H9 (cell line): Measurements from ENCODE around the gene ZNF200. TPM values are rescaled to one million over a fixed set of nuclear protein-coding genes. Genes with fewer than 3 reads are reported as not detected.
A peak's percentile ranks its signal among the peaks of the same experiment; 100 is the strongest.

Source experiments
- DNase-seq: peaks from one replicate; pipeline ENCODE4 v3.0.0-alpha.2; 2017
- H2AFZ ChIP-seq: one replicate; pipeline ENCODE4 v1.6.1; 2013; ENCODE audit warnings: mild to moderate bottlenecking, low read length, control low read depth, moderate library complexity
- H2AK5ac ChIP-seq: 2 replicates; pipeline ENCODE4 v1.6.1; 2013; ENCODE audit warnings: low read length, control low read depth, mixed read lengths; ENCODE audit not compliant: insufficient read length
- H2BK120ac ChIP-seq: one replicate; pipeline ENCODE4 v1.6.1; 2013; ENCODE audit warnings: low read depth, mild to moderate bottlenecking, low read length, control low read depth, inconsistent platforms; ENCODE audit not compliant: poor library complexity, severe bottlenecking
- H2BK12ac ChIP-seq: 2 replicates; pipeline ENCODE4 v1.6.1; 2013; ENCODE audit warnings: low read length, control low read depth, mixed read lengths, low read depth; ENCODE audit not compliant: insufficient read length
- H2BK15ac ChIP-seq: 2 replicates; pipeline ENCODE4 v1.6.1; 2013; ENCODE audit warnings: low read depth, low read length, control low read depth
- H2BK20ac ChIP-seq: one replicate; pipeline ENCODE4 v1.6.1; 2013; ENCODE audit warnings: low read depth, mild to moderate bottlenecking, low read length, control low read depth, inconsistent platforms; ENCODE audit not compliant: poor library complexity, severe bottlenecking
- H2BK5ac ChIP-seq: 2 replicates; pipeline ENCODE4 v1.6.1; 2013; ENCODE audit warnings: low read length, control low read depth, mixed read lengths; ENCODE audit not compliant: insufficient read length
- H3K14ac ChIP-seq: 2 replicates; pipeline ENCODE4 v1.6.1; 2013; ENCODE audit warnings: low read length, control low read depth; ENCODE audit not compliant: insufficient read depth
- H3K18ac ChIP-seq: 2 replicates; pipeline ENCODE4 v1.6.1; 2013; ENCODE audit warnings: low read depth, mild to moderate bottlenecking, mixed read lengths, low read length, control low read depth; ENCODE audit not compliant: insufficient read length
- H3K23ac ChIP-seq: 2 replicates; pipeline ENCODE4 v1.6.1; 2013; ENCODE audit warnings: low read length, control low read depth, mixed read lengths, low read depth; ENCODE audit not compliant: insufficient read length
- H3K23me2 ChIP-seq: 2 replicates; pipeline ENCODE4 v1.6.1; 2013; ENCODE audit warnings: low read depth, mild to moderate bottlenecking, mixed read lengths, low read length, control low read depth; ENCODE audit not compliant: insufficient read length, poor library complexity, severe bottlenecking
- H3K27ac ChIP-seq: 2 replicates; pipeline ENCODE4 v1.5.1; 2013; ENCODE audit warnings: low read length, control low read depth, mixed read lengths, low read depth; ENCODE audit not compliant: insufficient read length
- H3K27me3 ChIP-seq: 2 replicates; pipeline ENCODE4 v1.6.1; 2013; ENCODE audit warnings: low read length, control low read depth, inconsistent platforms; ENCODE audit not compliant: insufficient read depth
- H3K4ac ChIP-seq: 2 replicates; pipeline ENCODE4 v1.6.1; 2013; ENCODE audit warnings: low read depth, mild to moderate bottlenecking, control low read depth, inconsistent platforms, low read length, moderate library complexity
- H3K4me1 ChIP-seq: 2 replicates; pipeline ENCODE4 v1.6.1; 2013; ENCODE audit warnings: low read length, control low read depth, inconsistent platforms; ENCODE audit not compliant: insufficient read depth
- H3K4me2 ChIP-seq: 2 replicates; pipeline ENCODE4 v1.6.1; 2013; ENCODE audit warnings: low read length, control low read depth, mixed read lengths; ENCODE audit not compliant: insufficient read length, insufficient read depth
- H3K56ac ChIP-seq: 2 replicates; pipeline ENCODE4 v1.6.1; 2013; ENCODE audit warnings: low read depth, mild to moderate bottlenecking, mixed read lengths, low read length, control low read depth; ENCODE audit not compliant: insufficient read length
- H3K79me1 ChIP-seq: 2 replicates; pipeline ENCODE4 v1.6.1; 2013; ENCODE audit warnings: low read depth, mild to moderate bottlenecking, moderate library complexity, low read length, control low read depth, inconsistent platforms; ENCODE audit not compliant: insufficient read depth, poor library complexity, severe bottlenecking
- H3K79me2 ChIP-seq: 2 replicates; pipeline ENCODE4 v1.6.1; 2013; ENCODE audit warnings: low read length, control low read depth, inconsistent platforms; ENCODE audit not compliant: insufficient read depth
- H3K9ac ChIP-seq: 2 replicates; pipeline ENCODE4 v1.6.1; 2013; ENCODE audit warnings: low read length, control low read depth, mixed read lengths; ENCODE audit not compliant: insufficient read length; ENCODE audit errors: extremely low read depth
- H3K9me3 ChIP-seq: one replicate; pipeline ENCODE4 v1.6.1; 2013; ENCODE audit warnings: low read depth, low read length, inconsistent platforms; ENCODE audit not compliant: control insufficient read depth
- H3T11ph ChIP-seq: one replicate; pipeline ENCODE4 v1.6.1; 2013; ENCODE audit warnings: mild to moderate bottlenecking, low read length, control low read depth, inconsistent platforms
- H4K20me1 ChIP-seq: one replicate; pipeline ENCODE4 v1.6.1; 2013; ENCODE audit not compliant: control insufficient read depth, insufficient read length, insufficient read depth
- H4K5ac ChIP-seq: 2 replicates; pipeline ENCODE4 v1.6.1; 2013; ENCODE audit warnings: low read depth, mild to moderate bottlenecking, mixed read lengths, low read length, control low read depth; ENCODE audit not compliant: insufficient read length
- H4K8ac ChIP-seq: replicated peaks from 2 replicates; pipeline ENCODE4 v1.6.1; 2013; ENCODE audit warnings: low read length, control low read depth, mixed read lengths, low read depth; ENCODE audit not compliant: insufficient read length
- H4K91ac ChIP-seq: 2 replicates; pipeline ENCODE4 v1.6.1; 2013; ENCODE audit warnings: low read depth, mild to moderate bottlenecking, moderate library complexity, mixed read lengths, low read length, control low read depth; ENCODE audit not compliant: insufficient read length
- H3K27ac Mint-ChIP-seq, 3 experiments: 2 replicates in 2 of 3; 3 replicates in 1 of 3; pipeline ENCODE4 v1.8.0; 2020 to 2021; ENCODE audit warnings: mixed read lengths in 3 of 3, mild to moderate bottlenecking in 1 of 3, moderate library complexity in 1 of 3
- H3K27me3 Mint-ChIP-seq: 2 replicates; pipeline ENCODE4 v1.8.0; 2021; ENCODE audit warnings: low read depth, mild to moderate bottlenecking, moderate library complexity, mixed read lengths
- H3K36me3 Mint-ChIP-seq, 3 experiments: 2 replicates in 2 of 3; 3 replicates in 1 of 3; pipeline ENCODE4 v1.8.0; 2020 to 2021; ENCODE audit warnings: low read depth in 3 of 3, mixed read lengths in 3 of 3; ENCODE audit not compliant: insufficient read depth in 1 of 3
- H3K4me1 Mint-ChIP-seq, 2 experiments: 2 replicates each; pipeline ENCODE4 v1.8.0; 2020; ENCODE audit warnings: mixed read lengths in 2 of 2
- H3K4me3 Mint-ChIP-seq, 2 experiments: 2 replicates in 1 of 2; 3 replicates in 1 of 2; pipeline ENCODE4 v1.8.0; 2020 to 2021; ENCODE audit warnings: mild to moderate bottlenecking in 2 of 2, mixed read lengths in 2 of 2, moderate library complexity in 1 of 2
- H3K9me3 Mint-ChIP-seq, 2 experiments: 2 replicates in 1 of 2; 3 replicates in 1 of 2; pipeline ENCODE4 v1.8.0; 2020; ENCODE audit warnings: mild to moderate bottlenecking in 2 of 2, mixed read lengths in 2 of 2, moderate library complexity in 1 of 2
- WGBS: extraction: QIAGEN DNeasy Blood & Tissue Kit; methylation state at CpG from one replicate; pipeline ENCODE4 v1.1.7; 2013; ENCODE audit warnings: missing lambda C conversion rate, low lambda C conversion rate, mixed read lengths; ENCODE audit not compliant: insufficient read length; ENCODE audit errors: extremely low coverage; 5-methylcytosine and 5-hydroxymethylcytosine counted together
- total RNA-seq: library from RNA; stranded (reverse); gene quantifications from 2 replicates; pipeline ENCODE4 v1.2.1, GENCODE V29; 2021
- TF ChIP-seq, protein P1 (sequence below): fragments of 200-600 bp; sonication (generic); conservative IDR thresholded peaks from 3 replicates; pipeline ENCODE4 v1.8.0; 2021; ENCODE audit warnings: antibody characterized with exemption, mild to moderate bottlenecking

Gene ZNF200
- total RNA-seq, 1 experiment from 2014 or later = 14.9 TPM

DNA sequence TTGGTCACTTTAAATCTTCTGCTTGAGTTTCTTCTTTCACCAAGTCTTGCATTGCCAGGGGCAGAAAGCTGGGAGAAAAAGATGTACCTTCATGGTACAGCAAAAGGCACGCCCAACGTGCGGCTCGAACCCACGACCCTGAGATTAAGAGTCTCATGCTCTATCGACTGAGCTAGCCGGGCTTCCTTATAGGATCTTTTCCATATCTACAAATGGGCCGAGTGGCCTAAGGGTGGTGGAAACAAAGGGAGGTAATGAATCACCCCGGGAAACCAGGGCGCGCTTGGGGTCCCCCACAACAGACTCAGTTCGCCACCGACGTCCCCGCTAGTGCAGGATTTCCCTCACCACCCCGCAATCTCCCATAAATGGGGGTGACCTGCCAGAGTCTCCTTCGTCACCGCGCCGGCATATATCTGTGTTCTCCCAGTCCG lies 54.5 kb downstream of the ZNF200 start:
- Histone ChIP-seq H2BK5ac (no peak overlapping the region), H2AK5ac (no peak overlapping the region), H3K23me2 (peaks cover 20% of the 10 kb centered on the region), H2BK120ac (no peak overlapping the region), H3K4ac (no peak overlapping the region), H3K79me1 (no peaks in the 10 kb centered on the region), H2BK20ac (no peak overlapping the region), H3K27me3 (no peaks in the 10 kb centered on the region; the same call in 1 of the 2 replicates), H2AFZ (no peak overlapping the region), H3K18ac (no peak overlapping the region), H3K23ac (no peak overlapping the region), H4K91ac (no peak overlapping the region), H3K9ac (no peak overlapping the region), H3K14ac (no peak overlapping the region), H3K9me3 (no peaks in the 10 kb centered on the region), H4K5ac (no peak overlapping the region), H3K4me1 (no peaks in the 10 kb centered on the region), H3K27ac (no peak overlapping the region), H3K4me2 (peak overlapping the region; percentile 56), H3K56ac (no peak overlapping the region), H3T11ph (no peak overlapping the region), H3K79me2 (no peaks in the 10 kb centered on the region), H4K8ac (no peak overlapping the region), H2BK15ac (no peak overlapping the region), H2BK12ac (no peak overlapping the region), H4K20me1 (no peaks in the 10 kb centered on the region)
- TF ChIP-seq, protein P1, sequence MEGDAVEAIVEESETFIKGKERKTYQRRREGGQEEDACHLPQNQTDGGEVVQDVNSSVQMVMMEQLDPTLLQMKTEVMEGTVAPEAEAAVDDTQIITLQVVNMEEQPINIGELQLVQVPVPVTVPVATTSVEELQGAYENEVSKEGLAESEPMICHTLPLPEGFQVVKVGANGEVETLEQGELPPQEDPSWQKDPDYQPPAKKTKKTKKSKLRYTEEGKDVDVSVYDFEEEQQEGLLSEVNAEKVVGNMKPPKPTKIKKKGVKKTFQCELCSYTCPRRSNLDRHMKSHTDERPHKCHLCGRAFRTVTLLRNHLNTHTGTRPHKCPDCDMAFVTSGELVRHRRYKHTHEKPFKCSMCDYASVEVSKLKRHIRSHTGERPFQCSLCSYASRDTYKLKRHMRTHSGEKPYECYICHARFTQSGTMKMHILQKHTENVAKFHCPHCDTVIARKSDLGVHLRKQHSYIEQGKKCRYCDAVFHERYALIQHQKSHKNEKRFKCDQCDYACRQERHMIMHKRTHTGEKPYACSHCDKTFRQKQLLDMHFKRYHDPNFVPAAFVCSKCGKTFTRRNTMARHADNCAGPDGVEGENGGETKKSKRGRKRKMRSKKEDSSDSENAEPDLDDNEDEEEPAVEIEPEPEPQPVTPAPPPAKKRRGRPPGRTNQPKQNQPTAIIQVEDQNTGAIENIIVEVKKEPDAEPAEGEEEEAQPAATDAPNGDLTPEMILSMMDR = no peak
- peaks cover 0 to 2% (median 0%) of the 10 kb centered on the region in 3 experiments; a peak in 2 of 7 replicates for H3K36me3 Mint-ChIP-seq
- peak overlapping the region; percentile 86 to 88 for H3K4me3 Mint-ChIP-seq
- peak; percentile 76 for DNase-seq
- WGBS = no CpG with 5 or more reads among the region's 21 CpGs
- no peak overlapping the region for H3K27ac Mint-ChIP-seq
- peaks cover 15 to 19% of the 10 kb centered on the region in 2 experiments for H3K4me1 Mint-ChIP-seq
- H3K9me3 Mint-ChIP-seq = peaks cover 6 to 7% of the 10 kb centered on the region in 2 experiments; a peak in 4 of 5 replicates
- H3K27me3 Mint-ChIP-seq = peaks cover 74% of the 10 kb centered on the region
